AG08396 (cell line): ENCODE results near the gene TMTC1.

Experiments
- DNase-seq: peaks from one replicate; pipeline ENCODE4 v3.0.0; 2012; ENCODE audit warnings: low spot score, mixed read lengths

TMTC1 gene

DNA sequence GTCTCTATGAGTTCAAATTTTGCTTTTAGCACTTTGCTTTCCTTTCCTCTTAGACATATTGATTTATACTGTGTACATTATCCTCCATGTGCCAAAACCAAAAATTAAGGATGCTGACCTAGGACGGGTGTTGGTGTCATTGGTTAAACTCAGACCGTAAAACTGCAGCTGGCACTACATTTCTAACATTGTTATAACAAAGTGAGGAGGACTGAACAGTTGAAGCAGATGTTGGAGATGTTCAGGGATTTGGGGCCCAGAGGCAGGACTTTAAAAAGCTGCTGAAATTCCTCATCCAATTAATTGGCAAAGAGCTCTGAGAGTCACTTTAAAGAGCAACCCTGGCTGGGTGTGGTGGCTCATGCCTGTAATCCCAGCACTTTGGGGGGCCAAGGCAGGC is 72.4 kb downstream of the TMTC1 start:
- DNase-seq, result no peak

DNA sequence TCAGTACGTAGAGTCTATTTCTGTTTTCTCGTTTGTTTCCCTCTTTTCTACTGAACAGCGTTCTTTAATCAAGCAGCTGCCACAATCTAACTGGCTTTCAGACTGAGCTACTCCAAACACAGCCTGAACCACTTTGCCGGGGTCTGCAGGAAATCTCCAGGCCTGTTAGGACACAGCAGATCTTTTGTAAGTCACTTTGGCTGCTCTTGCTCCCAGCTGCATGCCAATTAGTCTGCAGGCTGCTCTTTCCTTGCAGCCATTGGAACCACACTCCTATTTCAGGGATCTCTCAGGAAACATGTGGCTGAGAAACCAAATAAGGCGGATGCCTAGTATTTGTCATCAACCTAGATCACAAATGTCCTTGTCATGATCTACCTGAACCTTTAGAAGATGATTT is 73.6 kb downstream of the TMTC1 start:
- DNase-seq, result no peak

DNA sequence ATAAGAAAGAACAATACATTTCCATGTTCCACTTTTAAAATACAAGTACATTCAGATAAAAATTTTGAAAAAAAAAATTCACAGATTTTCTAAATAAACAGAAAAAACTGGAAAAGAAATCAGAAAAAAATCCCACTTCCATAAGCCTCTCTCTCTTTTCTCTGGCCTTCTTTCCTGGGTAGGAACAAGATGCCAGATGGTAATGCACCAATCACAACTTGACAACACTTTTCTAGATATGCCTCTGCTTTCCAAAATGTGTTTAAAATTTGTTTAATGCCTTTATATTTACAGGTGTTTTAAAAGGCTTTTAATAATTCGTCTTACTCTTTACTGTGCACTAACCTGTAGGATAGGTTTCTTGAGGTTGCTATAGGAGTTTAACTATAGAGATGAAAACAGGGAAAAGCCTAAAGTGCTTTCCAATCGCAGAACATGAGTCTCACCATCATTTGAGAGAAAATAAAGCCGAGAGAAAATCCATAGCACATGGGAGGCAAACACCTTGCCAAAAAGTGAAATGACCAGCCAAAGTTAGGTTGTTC is 74.2 kb downstream of the TMTC1 start:
- no peak for DNase-seq

DNA sequence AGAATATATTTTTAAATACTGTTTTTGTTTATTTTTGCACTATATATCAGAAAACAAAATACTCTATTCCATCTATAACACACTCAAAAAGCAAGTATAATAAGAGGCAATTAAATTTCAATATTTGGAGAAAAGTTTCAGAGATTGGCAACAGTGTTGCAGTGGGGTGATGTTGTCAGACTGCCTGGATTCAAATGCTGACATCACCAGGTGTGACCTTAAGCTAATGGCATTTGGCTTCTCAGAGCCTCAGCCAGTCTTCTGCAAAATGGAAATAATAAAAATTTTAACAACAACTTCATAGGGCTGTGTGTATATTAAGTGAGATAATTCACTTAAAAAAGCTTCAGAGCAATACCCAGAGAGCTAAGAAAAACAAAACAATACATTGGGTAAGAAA is 74.7 kb downstream of the TMTC1 start:
- no peak for DNase-seq

DNA sequence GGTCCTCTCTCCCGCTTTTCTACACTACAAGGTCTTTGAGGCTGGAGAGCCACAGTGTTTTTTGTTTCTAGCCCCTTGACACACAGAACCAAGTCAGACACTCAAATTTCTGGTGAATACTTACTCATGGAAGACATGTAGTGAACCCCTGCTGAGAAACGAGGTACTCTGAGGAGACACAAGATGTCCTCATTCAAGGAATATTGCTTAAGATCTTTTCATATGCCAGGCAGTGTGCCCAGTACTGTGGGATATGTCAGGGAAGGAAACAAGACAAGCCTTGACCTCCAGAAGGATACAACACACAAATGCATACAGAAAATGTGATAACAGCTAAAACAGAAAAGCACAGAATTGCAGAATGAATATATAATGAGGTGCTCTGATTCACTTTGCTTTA is 75.9 kb downstream of the TMTC1 start:
- DNase-seq, result no peak

DNA sequence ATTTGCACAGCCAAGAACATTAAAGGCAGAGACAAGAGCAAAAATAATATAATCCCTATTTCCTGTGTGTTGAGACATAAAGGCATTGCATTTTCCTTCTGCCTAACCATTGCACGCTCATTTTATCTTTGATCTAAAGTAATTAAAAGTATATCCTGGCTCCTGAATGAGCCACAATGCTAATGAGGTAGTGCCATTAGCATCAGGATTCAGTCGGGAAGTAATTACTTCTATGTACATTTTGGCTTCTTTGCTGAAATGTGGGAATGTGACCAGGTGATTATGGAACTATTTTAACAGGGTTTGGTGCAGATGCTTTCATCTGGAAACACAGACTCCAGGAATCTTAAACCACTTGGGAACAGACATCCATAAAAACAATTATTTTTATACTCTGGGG is 77.4 kb downstream of the TMTC1 start:
- DNase-seq, result no peak

DNA sequence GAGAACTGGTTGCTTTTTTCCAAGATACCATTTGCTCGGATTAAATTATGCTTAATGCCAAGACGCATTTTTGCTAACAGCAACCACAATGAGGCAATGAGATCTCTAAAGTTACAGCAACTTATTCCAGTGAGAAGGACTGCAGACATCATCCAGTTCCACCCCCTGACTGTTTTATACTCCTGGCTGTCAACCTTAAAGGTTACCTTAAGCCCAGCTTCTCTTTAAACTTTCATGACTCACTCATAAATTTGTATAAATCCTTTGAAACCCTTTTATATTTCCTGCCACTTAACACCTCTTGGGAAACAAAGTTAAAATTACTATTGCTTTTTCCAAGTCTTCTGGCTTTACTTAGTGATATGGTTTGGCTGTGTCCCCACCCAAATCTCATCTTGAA is 80.2 kb downstream of the TMTC1 start:
- no peak for DNase-seq

DNA sequence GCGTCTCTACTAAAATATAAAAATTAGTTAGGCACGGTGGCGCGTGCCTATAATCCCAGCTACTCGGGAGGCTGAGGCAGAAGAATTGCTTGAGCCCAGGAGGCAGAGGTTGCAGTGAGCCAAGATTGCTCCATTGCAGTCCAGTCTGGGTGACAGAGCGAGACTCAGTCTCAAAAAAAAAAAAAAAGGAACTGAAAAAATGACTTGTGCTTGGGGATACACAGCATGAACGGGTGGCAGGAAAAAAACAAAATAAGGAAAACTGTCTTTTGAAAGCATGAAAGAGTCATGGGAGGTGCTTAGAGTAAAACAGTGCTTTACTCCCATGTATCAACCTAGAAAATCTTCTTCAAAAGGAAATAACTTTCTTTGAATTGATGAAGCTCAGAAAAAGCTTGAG is 80.8 kb downstream of the TMTC1 start:
- no peak for DNase-seq

DNA sequence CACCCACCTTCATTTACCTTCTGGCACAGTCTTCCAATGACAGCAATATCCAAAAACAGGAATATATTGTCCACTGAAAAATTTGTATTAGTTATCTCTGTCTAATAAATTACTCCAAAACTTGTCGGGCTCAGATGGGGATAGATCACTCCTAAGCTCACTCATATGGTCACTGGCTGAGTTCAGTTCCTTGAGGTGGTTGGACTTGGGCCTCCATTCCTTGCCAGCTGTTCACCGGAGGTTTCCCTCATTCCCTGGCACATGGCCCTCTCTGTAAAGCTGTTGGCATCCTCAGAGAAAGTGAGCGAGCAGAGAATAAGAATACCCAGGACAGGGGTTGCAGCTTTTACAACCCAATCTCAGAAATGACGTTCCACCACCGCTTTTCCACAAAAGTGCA is 81.5 kb downstream of the TMTC1 start:
- DNase-seq, result no peak

DNA sequence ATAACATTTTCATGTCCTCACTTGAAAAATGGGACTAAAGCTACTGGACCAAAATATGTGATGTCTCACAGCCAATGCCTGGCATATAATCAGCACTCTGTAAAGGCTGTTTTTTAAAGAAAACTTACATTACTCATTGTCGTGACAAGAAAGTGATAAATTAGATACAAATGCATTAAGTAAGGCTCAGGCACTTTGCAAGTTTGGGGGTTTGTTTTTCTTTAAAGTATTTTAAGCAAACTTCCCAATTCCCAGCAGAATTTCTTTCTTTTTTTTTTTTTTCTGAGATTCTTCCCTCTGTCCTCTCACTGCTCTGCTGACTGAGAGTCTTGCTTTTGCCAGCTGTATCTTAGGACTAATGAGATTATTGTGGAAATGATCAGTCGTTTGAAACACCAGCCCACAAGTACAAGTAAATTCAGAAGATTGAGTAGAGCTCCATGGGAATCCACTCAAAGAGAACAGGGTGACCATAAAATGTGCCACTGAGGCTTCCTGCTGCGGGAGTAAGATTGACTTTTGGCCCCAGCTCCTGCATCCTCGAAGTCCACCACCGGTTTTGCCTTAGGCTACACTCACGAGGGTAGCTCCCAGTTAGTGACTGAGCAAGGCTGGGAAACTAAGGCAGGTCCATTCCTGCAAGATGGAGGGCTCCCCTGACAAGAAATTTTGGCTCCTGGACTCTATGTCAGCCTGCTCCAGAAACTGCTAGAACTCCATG is 82.8 kb downstream of the TMTC1 start:
- no peak for DNase-seq

DNA sequence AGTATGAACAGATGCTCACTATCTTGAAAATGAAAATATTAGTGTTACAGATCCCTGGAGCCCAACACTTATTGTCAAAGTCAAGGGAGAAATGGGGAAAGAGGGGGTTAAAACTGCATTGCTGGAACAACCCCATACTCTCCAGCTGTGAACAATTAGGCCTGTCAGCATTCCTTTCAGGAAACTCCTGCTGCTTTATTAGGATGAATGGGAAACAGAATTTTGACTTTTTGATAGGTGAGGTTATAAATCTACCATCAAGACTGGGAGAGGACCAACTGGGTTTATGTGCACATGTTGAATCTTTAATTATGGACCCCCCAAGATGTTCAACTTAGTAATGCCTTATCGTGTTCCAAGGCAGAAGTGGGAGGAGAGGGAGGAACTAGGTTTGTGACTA is 85.0 kb downstream of the TMTC1 start:
- DNase-seq, result no peak

DNA sequence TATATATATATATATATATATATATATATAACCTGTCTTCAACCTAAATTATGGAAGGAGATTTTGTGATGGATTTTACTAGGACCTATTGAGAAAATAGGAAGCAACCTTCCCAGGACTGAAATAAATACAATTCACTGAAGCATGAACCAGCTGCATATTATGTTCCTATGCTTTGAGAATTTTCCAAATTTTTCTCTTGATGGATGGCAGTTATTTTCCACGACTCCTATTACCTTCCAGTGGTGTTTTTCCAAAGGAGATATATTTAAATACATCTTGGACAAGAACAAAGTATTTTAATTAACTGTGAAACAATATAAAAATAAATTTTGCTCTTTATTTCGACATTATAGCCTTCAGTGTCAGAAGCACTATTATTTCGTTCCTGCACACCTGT is 87.9 kb downstream of the TMTC1 start:
- DNase-seq, result no peak

DNA sequence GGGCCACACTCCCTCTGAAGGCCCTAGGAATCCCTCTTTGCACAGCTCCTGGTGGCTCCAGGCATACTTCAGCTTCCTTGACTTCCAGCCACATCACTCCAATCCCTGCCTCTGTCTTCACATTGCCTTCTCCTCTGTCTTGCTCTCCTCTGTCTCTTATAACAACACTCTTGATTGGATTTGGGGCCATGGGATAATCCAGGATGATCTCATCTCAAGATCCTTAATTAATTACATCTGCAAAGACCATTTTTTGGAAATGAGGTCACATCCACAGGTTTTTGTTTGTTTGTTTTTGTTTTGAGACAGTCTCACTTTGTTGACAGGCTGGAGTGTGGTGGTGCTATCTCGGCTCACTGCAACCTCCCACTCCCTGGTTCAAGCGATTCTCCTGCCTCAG is 88.7 kb downstream of the TMTC1 start:
- DNase-seq, result no peak

DNA sequence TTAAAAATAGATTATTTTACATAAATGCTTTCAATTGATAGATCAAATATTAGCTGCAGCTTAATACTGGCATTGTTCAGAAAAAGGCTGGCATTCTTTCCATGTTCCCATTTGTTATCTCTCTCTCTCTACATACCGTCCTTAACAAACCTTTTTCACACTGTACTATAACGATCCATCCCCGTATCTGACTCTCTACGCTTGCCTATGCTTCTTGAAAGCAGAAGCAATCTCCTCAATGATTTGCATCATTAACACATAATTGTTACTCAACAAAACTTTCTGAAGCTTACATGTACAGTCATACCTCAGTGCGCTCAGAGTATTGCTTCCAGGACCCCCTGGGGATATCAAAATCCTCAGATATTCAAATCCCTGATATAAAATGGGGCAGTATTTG is 89.7 kb downstream of the TMTC1 start:
- DNase-seq, result no peak

DNA sequence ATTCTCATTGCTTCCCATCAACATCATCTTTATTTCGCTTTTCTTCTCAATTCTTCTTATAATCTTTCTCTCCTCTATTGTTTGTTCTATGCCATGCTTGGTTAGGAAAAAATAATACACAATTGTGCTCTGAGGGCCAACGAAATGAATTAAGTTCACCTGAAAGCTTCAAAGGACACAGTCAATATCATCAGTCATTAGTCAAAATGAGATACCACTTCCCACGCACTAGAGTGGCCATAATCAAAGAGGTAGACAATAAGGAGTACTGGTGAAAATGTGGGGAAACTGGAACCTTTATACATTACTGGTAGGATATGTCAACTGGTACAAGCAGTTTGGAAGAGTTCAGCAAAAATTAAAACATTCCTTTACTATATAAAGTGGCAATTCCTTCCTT is 91.5 kb downstream of the TMTC1 start:
- no peak for DNase-seq

DNA sequence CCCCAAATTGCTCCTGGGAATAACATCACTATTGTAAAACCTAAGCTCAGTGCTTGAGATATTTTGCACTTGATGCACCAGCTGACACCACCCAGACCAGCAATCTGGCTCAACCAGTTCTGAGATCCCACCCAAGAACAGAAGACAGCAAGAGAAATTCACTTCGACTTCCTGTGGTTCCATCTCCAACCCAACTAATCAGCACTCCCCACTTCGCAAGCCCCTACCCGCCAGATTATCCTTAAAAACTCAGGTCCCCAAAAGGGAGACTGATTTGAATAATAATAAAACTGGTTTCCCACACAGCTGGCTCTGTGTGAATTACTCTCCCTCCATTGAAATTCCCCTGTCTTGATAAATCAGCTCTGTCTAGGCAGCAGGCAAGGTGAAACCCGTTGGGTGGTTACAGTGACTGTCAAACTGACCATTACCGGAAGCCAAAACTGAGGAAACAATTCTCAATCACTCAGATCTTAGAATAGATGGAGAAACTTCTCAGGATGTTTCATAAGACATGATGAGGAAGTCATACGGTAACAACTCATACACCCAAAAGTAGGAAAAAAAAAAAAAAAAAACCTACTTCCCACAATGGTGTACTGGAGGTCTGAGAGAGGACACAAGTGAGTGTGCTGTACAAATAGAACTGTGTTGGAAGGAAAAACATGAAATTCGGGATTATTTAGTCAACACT is 92.4 kb downstream of the TMTC1 start:
- DNase-seq, result no peak

DNA sequence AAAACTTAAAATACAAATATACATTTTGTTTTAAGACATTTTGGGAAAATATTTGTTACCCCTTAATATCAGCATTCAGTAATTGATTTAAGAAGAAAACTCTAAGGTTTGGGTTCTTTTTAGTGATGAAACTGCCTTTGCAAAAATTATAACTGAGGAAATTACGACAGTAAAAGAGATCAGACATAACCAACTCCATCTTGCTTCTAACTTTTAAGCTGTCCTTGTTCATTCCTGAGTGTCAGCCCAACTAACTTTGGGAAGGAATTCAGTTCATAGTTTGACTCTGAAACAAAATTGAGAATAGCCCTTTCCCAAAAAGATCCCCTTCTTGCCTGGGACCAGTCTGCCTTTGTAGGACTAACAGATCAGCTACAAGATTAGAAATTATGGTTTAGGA is 93.0 kb downstream of the TMTC1 start:
- no peak for DNase-seq

DNA sequence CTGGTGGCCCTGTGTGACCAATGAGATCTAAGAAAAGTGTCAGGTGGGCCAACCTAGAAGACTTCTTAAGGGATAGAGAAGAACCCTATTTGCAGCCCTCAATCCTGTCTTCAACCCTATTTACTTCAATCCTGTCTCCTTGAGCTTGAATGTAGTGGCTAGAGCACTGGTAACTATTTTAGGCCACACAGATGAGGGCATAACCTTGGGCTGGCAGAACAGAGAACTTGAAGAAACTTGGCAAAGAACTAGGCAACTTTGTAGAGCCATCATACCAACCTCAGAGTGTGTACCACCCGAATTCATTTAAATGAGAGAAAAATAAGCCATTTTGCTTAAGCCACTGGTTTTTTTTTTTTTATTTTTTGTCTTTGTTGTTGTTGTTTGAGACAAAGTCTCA is 94.8 kb downstream of the TMTC1 start:
- no peak for DNase-seq

DNA sequence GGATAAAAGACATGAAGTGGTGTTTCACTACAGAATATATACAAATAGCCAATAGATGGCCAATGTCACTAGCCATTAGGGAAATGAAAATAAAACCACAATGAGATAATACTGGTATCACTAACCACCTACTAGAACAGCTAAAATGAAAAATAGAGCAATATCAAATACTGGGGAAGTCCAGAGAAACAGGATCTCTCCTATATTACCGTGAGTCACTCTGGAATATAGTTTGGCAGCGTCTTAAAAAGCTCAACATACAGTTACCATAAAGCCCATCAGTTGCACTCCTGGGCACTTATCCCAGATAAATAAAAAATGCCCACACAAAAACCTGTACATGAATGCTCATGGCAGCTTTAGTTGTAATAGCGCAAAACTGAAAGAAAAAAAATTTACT is 101.7 kb downstream of the TMTC1 start:
- no peak for DNase-seq

DNA sequence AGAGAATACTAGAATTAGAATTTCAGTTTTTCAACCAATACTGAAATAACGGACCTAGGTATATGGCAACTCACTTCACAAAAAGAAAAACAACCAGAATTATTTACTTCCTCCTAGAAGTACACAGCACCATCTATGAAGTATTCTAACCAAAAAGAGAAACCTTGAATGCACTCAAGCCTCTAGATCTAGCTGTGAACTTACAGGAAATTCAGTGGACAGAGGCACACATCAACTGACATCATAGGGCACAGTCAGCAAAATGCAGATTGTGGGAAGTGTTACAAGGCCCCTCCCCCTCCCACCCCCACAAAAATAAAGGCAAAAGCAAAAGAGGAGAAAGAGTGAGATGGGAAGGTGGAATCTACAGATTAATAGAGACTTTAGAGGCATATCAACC is 102.4 kb downstream of the TMTC1 start:
- DNase-seq, result no peak

DNA sequence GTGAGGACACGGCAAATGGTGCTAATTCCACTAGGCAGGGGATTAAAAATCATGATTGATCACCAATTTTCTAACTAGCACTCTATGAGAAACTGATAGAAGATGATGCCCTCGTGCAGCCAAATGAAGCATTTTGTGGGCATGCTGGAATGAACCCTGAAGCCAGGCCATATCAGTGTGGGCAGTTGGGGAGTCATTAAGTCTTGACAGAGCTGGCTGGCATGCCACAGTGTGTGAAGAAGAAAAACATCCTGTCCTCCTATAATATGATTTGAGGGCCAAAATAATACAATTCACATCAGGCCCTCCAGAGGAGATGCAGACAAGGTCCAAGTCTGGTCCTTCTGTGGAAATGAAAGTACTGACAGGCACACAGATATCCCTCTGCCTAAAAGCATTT is 107.1 kb downstream of the TMTC1 start:
- no peak for DNase-seq

DNA sequence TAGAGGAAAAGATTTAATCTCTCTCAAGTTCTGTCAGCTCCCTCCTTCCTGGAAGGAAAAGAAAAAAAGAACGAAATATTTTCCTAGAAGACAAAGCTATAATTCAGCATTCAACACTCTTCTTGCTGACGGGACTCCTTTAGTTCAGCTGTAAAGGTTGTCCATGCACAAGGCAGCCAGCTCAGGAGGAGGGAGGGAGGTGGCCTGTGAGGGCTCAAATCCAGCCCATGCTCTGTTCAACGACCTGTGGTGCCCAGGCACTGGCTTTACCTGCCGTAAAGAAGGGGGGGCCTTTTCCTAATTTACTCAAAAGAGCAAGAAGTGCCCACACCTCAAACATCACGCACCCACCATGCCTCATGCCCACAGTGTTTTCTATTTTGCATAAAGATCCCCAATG is 109.3 kb downstream of the TMTC1 start:
- DNase-seq, result no peak

DNA sequence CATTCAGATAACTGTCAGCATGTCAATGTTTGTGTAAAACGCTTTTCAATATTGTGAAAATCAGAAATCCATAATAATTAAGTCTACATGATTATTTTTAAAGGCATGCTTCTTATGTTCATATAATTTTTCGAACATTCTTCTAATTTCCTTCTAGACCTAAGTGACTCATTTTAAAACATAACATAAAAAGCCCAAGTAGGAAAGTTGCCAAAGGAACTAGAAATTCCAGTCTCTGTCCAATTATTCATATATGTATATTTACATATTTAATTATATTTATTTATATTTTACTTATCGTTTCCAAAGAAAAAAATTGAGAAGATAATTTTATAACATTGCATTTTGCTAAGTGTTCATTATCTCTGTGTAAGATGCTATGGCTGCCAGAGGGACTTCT is 110.4 kb downstream of the TMTC1 start:
- no peak for DNase-seq

DNA sequence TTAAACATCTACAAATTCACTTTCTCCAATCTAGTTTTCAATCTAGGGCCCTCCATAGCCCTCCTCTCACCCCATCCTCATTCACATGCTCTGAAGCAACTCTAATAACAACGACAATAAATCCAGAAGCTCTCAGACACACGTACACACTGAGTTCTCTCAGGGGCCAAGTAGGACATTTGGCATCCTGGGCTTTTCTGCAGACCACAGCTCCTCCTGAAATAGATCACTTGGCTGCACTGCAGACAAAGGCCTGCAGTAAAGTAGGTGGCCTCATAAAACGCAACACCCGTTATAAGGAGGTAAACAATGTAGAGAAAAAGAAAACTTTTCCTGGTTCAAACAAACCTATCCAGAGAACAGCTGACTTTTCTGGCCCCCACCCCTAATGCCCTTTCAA is 111.2 kb downstream of the TMTC1 start:
- no peak for DNase-seq
